Measurements from ENCODE around the gene N4BP2L2. TPM values are rescaled to one million over a fixed set of nuclear protein-coding genes. Genes with fewer than 3 reads are reported as not detected.

The N4BP2L2 gene
- total RNA-seq, 2 experiments from 2014 or later: 57.5 to 76.3 TPM

- BruUV-seq (replicated peaks): no TSS peak
- Histone ChIP-seq H3K9me3 (ENCODE audit: low read length) (no peaks in the 10 kb centered on the region), H3K36me3 (ENCODE audit: insufficient read depth, low read length) (no peaks in the 10 kb centered on the region), H3K79me2 (ENCODE audit: insufficient read depth, low read depth, low read length) (no peaks in the 10 kb centered on the region), H3K9me2 (ENCODE audit: insufficient read depth, low read length) (no peaks in the 10 kb centered on the region), H3K4me2 (ENCODE audit: low read length) (no peak overlapping the region), H3K27ac (ENCODE audit: low read depth, low read length, poor library complexity, severe bottlenecking) (no peak overlapping the region), H2AFZ (ENCODE audit: low read length) (no peak overlapping the region), H3K4me1 (ENCODE audit: insufficient read depth, low read length, poor library complexity, severe bottlenecking) (no peaks in the 10 kb centered on the region), H4K20me1 (ENCODE audit: insufficient read depth, low read length) (no peaks in the 10 kb centered on the region), H3K4me3 (ENCODE audit: low read depth, low read length, poor library complexity, severe bottlenecking) (no peak overlapping the region)
- no peak for DNase-seq (ENCODE audit: low spot score)
- no peak for TF ChIP-seq EZH2phosphoT487 (IDR thresholded peaks at IDR 0.05; ENCODE audit: borderline replicate concordance, low read depth, low read length)
- no peak for TF ChIP-seq CTCF (conservative IDR thresholded peaks at IDR 0.05; ENCODE audit: low read length)
- ChIA-PET POLR2A (interaction anchor here (0.6 to 1.1 kb wide), 2 partner anchors 27 to 41 kb away, joined by 3 read pairs; no protein-coding TSS in a partner anchor), CTCF (ENCODE audit: unreplicated experiment) (no interaction called here)
- intact Hi-C loops (cut with micrococcal nuclease; ENCODE audit: unreplicated experiment): no loop called here
Measured at GRCh38 chr13:32495841-32496240, 42.8 kb downstream of the N4BP2L2 start.

GRCh38 chr13:32495429-32495828 lies 43.2 kb downstream of the N4BP2L2 start:
- POLR2A ChIA-PET: interaction anchor here (0.6 to 1.1 kb wide), 2 partner anchors 26 to 42 kb away, joined by 3 read pairs; no protein-coding TSS in a partner anchor
- DNase-seq (ENCODE audit: low spot score): no peak

More at GRCh38 chr13:32495429-32495828, 43.2 kb downstream of the N4BP2L2 start:
- no peak overlapping the region for H3K27ac ChIP-seq (ENCODE audit: low read depth, low read length, poor library complexity, severe bottlenecking)
- no peak overlapping the region for H3K4me3 ChIP-seq (ENCODE audit: low read depth, low read length, poor library complexity, severe bottlenecking)
- no peaks in the 10 kb centered on the region for H3K9me3 ChIP-seq (ENCODE audit: low read length)
- no peak overlapping the region for H3K4me2 ChIP-seq (ENCODE audit: low read length)
- CTCF ChIA-PET (ENCODE audit: unreplicated experiment): no interaction called here
- H4K20me1 ChIP-seq (ENCODE audit: insufficient read depth, low read length): no peaks in the 10 kb centered on the region
- intact Hi-C loops (cut with micrococcal nuclease; ENCODE audit: unreplicated experiment): no loop called here
- TF ChIP-seq CTCF (conservative IDR thresholded peaks at IDR 0.05; ENCODE audit: low read length) (no peak), EZH2phosphoT487 (IDR thresholded peaks at IDR 0.05; ENCODE audit: borderline replicate concordance, low read depth, low read length) (no peak)
- no peaks in the 10 kb centered on the region for H3K36me3 ChIP-seq (ENCODE audit: insufficient read depth, low read length)
- H3K79me2 ChIP-seq (ENCODE audit: insufficient read depth, low read depth, low read length): no peaks in the 10 kb centered on the region
- H2AFZ ChIP-seq (ENCODE audit: low read length): no peak overlapping the region
- no TSS peak for BruUV-seq (replicated peaks)
- no peaks in the 10 kb centered on the region for H3K4me1 ChIP-seq (ENCODE audit: insufficient read depth, low read length, poor library complexity, severe bottlenecking)
- H3K9me2 ChIP-seq (ENCODE audit: insufficient read depth, low read length): no peaks in the 10 kb centered on the region

Data from OCI-LY7 (cell line).